ENCODE data around the gene PIK3R2. TPM values are rescaled to one million over a fixed set of nuclear protein-coding genes. Genes with fewer than 3 reads are reported as not detected.

PIK3R2 gene
- total and polyA plus RNA-seq, 2 of the 8 experiments (the other 6 are each of a cell fraction or from before 2014, with no cell fraction given) = 21.7 to 57.1 TPM

DNA sequence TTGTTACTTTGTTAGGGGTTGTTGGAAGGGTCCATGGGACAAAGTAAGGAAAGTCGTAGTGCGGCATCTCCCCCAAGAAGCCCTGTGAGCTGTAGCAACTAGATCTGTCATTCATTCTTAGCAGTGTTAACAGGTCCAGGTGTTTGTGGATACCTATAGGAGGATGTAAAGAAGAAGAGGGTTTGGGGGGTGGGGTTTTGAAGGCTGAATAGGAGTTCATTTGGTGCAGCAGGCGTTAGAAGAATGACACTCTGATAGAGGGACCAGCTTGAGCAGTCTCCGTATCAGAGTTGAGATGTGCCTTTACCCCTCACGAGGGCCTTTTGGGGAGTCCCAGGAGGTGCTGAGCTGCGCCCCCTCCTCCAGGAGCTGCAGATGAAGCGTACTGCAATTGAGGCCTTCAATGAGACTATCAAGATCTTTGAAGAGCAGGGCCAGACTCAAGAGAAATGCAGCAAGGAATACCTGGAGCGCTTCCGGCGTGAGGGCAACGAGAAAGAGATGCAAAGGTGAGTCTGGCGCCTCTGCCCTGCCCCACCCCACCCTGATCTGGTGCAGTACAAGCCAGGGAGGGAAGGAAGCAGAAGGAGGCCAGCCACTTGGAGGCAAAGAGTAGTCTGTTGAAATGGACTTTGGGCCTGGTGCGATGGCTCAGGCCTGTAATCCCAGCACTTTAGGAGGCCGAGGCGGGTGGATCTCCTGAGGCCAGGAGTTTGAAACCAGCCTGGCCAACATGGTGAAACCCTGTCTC, 13.0 kb downstream of the PIK3R2 start:
- H2BK15ac ChIP-seq (ENCODE audit: low read length) = no peak overlapping the region
- H4K20me1 ChIP-seq (replicated peaks in 1 of 2; ENCODE audit: control insufficient read depth in 1 of 2, insufficient read depth in 2 of 2, low read length in 2 of 2) = peaks cover 0 to 7% of the 10 kb centered on the region in 2 experiments
- H3K23ac ChIP-seq (ENCODE audit: insufficient read length) = no peak overlapping the region
- no peak overlapping the region for H3K4me3 ChIP-seq (ENCODE audit: extremely low read depth in 1 of 4, insufficient read depth in 2 of 4, low read depth in 3 of 4, low read length in 4 of 4)
- FAIRE-seq = no peak
- H3K14ac ChIP-seq (ENCODE audit: insufficient read length) = no peak overlapping the region
- no peak overlapping the region for H2AK5ac ChIP-seq (ENCODE audit: low read depth, low read length)
- H3K9me3 ChIP-seq (ENCODE audit: insufficient read depth in 2 of 2, low read depth in 1 of 2, low read length in 1 of 2) = no peaks in the 10 kb centered on the region
- no peak overlapping the region for H3K18ac ChIP-seq (ENCODE audit: extremely low read depth, low read length)
- no peak for DNase-seq (ENCODE audit: low read depth in 1 of 2, low spot score in 2 of 2)
- H3K79me1 ChIP-seq (ENCODE audit: low read depth, low read length) = no peaks in the 10 kb centered on the region
- POLR2A ChIA-PET (ENCODE audit: partially characterized antibody) = interaction anchor here (0.6 to 1.4 kb wide), 2 partner anchors 11 to 26 kb away, joined by 3 to 4 read pairs; no protein-coding TSS in a partner anchor
- WGBS, 2 experiments (ENCODE audit: extremely low coverage in 1 of 2, insufficient coverage in 1 of 2, insufficient read length in 1 of 2, insufficient replicate concordance in 2 of 2, low coverage in 1 of 2, low lambda C conversion rate in 2 of 2, missing lambda C conversion rate in 1 of 2) = 96% methylated on average over 14 of the region's 15 CpGs; no CpG with 5 or more reads in 1 of the 2 experiments
- no peaks in the 10 kb centered on the region for H3K27me3 ChIP-seq (replicated peaks in 1 of 4; ENCODE audit: control insufficient read depth in 3 of 4, extremely low read depth in 1 of 4, insufficient read depth in 3 of 4, low read length in 3 of 4)
- no peak overlapping the region for H3K4ac ChIP-seq (replicated peaks; ENCODE audit: insufficient read length, low read depth, low read length)
- H3K36me3 ChIP-seq (ENCODE audit: control insufficient read depth in 2 of 4, insufficient read depth in 4 of 4, low read length in 3 of 4) = peaks cover 9 to 38% (median 24%) of the 10 kb centered on the region in 4 experiments; a peak in 7 of 8 replicates
- no peak overlapping the region for H4K5ac ChIP-seq (ENCODE audit: insufficient read length, low read depth, low read length)
- no peak overlapping the region for H3K9ac ChIP-seq (replicated peaks in 1 of 4; ENCODE audit: extremely low read depth in 1 of 4, low read depth in 3 of 4, low read length in 3 of 4)
- no peak overlapping the region for H3K27ac ChIP-seq (ENCODE audit: low read depth, low read length)
- peaks cover 0 to 3% (median 3%) of the 10 kb centered on the region in 4 experiments; a peak in 5 of 7 replicates for H3K4me1 ChIP-seq (replicated peaks in 1 of 4; ENCODE audit: control insufficient read depth in 3 of 4, insufficient read depth in 4 of 4, low read length in 3 of 4)
- H2BK120ac ChIP-seq (replicated peaks; ENCODE audit: low read depth, low read length) = no peak overlapping the region
- H2BK12ac ChIP-seq (ENCODE audit: low read depth, low read length) = no peak overlapping the region
- no peak overlapping the region for H2BK5ac ChIP-seq (ENCODE audit: low read depth, low read length)
- no peaks in the 10 kb centered on the region for H3K79me2 ChIP-seq (ENCODE audit: control insufficient read depth in 1 of 2, insufficient read depth in 2 of 2, low read length in 2 of 2)
- H4K91ac ChIP-seq (replicated peaks; ENCODE audit: insufficient read length, low read length) = no peak overlapping the region
- H3K56ac ChIP-seq (replicated peaks; ENCODE audit: insufficient read length, low read depth, low read length) = no peak overlapping the region
- CTCF ChIA-PET (ENCODE audit: partially characterized antibody) = interaction anchor here (1.0 to 2.6 kb wide), 7 partner anchors 11 to 107 kb away, joined by 3 to 15 read pairs (median 5); no protein-coding TSS in a partner anchor
- no peak overlapping the region for H2BK20ac ChIP-seq (ENCODE audit: low read length)
- no peak overlapping the region for H2AFZ ChIP-seq (ENCODE audit: low read length)
- H3K4me2 ChIP-seq (ENCODE audit: insufficient read depth in 1 of 2, low read depth in 2 of 2, low read length in 2 of 2) = no peak overlapping the region
- H4K8ac ChIP-seq (ENCODE audit: extremely low read depth, insufficient read depth, low read length) = no peak overlapping the region; the same call in 1 of the 2 replicates
- peaks cover under 1% of the 10 kb centered on the region; the same call in 1 of the 2 replicates for H3K23me2 ChIP-seq (ENCODE audit: low read depth, low read length)
- TF ChIP-seq JUND (IDR thresholded peaks at IDR 0.05; ENCODE audit: low read length) (no peak), MAFK (IDR thresholded peaks at IDR 0.05; ENCODE audit: low read depth, low read length) (no peak), TAF7 (optimal IDR thresholded peaks at IDR 0.05; ENCODE audit: borderline replicate concordance, low read depth, low read length) (no peak), CBX5 (IDR thresholded peaks at IDR 0.05; ENCODE audit: low read depth, low read length) (no peak), CEBPB (IDR thresholded peaks at IDR 0.05; ENCODE audit: low read depth, low read length) (no peak), GABPA (IDR thresholded peaks at IDR 0.05; ENCODE audit: borderline replicate concordance, insufficient read depth, low read length) (no peak), TEAD4 (IDR thresholded peaks at IDR 0.05; ENCODE audit: low read depth, low read length) (no peak), RBBP5 (IDR thresholded peaks at IDR 0.05; ENCODE audit: borderline replicate concordance, low read depth, low read length) (no peak), POU5F1 (IDR thresholded peaks at IDR 0.05; ENCODE audit: low read depth, low read length) (no peak), SAP30 (IDR thresholded peaks at IDR 0.05; ENCODE audit: insufficient read depth, insufficient replicate concordance, low read length) (no peak), BRCA1 (IDR thresholded peaks at IDR 0.05; ENCODE audit: low read depth, low read length) (no peak), HDAC6 (IDR thresholded peaks at IDR 0.05; ENCODE audit: low read depth, low read length) (no peak)
